Neural progenitor cell (in vitro differentiated cells): ENCODE measurements around the gene HEYL. TPM values are rescaled to one million over a fixed set of nuclear protein-coding genes. Genes with fewer than 3 reads are reported as not detected.

ENCODE experiments used
- DNase-seq: peaks from one replicate; pipeline ENCODE4 v3.0.0-alpha.2; 2016; ENCODE audit warnings: low spot score
- H2AFZ ChIP-seq: fragments of 200-600 bp; sonication (generic); replicated peaks from 2 replicates; pipeline ENCODE4 v1.6.1; 2016; ENCODE audit warnings: antibody characterized with exemption
- H3F3A ChIP-seq: fragments of 200-600 bp; sonication (generic); 2 replicates; pipeline ENCODE4 v1.6.1; 2016; ENCODE audit warnings: antibody characterized with exemption, low read depth
- H3K27ac ChIP-seq: fragments of 200-600 bp; sonication (generic); 2 replicates; pipeline ENCODE4 v1.5.1; 2016; ENCODE audit warnings: mild to moderate bottlenecking
- H3K27me3 ChIP-seq: fragments of 200-600 bp; sonication (generic); 2 replicates; pipeline ENCODE4 v1.6.1; 2016; ENCODE audit warnings: mild to moderate bottlenecking, moderate library complexity
- H3K36me3 ChIP-seq: fragments of 200-600 bp; sonication (generic); 2 replicates; pipeline ENCODE4 v1.5.1; 2016
- H3K4me1 ChIP-seq: fragments of 200-600 bp; sonication (generic); 2 replicates; pipeline ENCODE4 v1.6.1; 2016; ENCODE audit warnings: mixed run types
- H3K4me2 ChIP-seq: fragments of 200-600 bp; sonication (generic); 2 replicates; pipeline ENCODE4 v1.6.1; 2016
- H3K4me3 ChIP-seq: fragments of 200-600 bp; sonication (generic); 2 replicates; pipeline ENCODE4 v1.5.1; 2016
- H3K79me2 ChIP-seq: fragments of 200-600 bp; sonication (generic); 2 replicates; pipeline ENCODE4 v1.6.1; 2016; ENCODE audit warnings: low read depth
- H3K9ac ChIP-seq: fragments of 200-600 bp; sonication (generic); 2 replicates; pipeline ENCODE4 v1.6.1; 2016
- H3K9me3 ChIP-seq: fragments of 200-600 bp; sonication (generic); 2 replicates; pipeline ENCODE4 v1.5.1; 2016; ENCODE audit warnings: low read depth
- H4K20me1 ChIP-seq: fragments of 200-600 bp; sonication (generic); 2 replicates; pipeline ENCODE4 v1.6.1; 2016; ENCODE audit warnings: low read depth
- H3K27ac Mint-ChIP-seq: 3 replicates; pipeline ENCODE4 v1.8.0; 2021; ENCODE audit warnings: mixed read lengths
- H3K27me3 Mint-ChIP-seq: 2 replicates; pipeline ENCODE4 v1.8.0; 2022; ENCODE audit warnings: low read depth, mild to moderate bottlenecking, inconsistent platforms, moderate library complexity, mixed read lengths; ENCODE audit not compliant: insufficient read depth
- H3K36me3 Mint-ChIP-seq: 3 replicates; pipeline ENCODE4 v1.8.0; 2021; ENCODE audit warnings: mixed read lengths
- H3K4me1 Mint-ChIP-seq: 3 replicates; pipeline ENCODE4 v1.8.0; 2021; ENCODE audit warnings: mixed read lengths
- H3K4me3 Mint-ChIP-seq: 3 replicates; pipeline ENCODE4 v1.8.0; 2021; ENCODE audit warnings: mild to moderate bottlenecking, moderate library complexity, mixed read lengths
- H3K9me3 Mint-ChIP-seq: 3 replicates; pipeline ENCODE4 v1.8.0; 2020; ENCODE audit warnings: mixed read lengths
- EZH2 ChIP-seq: fragments of 200-600 bp; sonication (generic); IDR thresholded peaks from 2 replicates; pipeline ENCODE4 v1.6.1; 2017; ENCODE audit warnings: antibody characterized with exemption, mild to moderate bottlenecking, moderate library complexity
- EZH2phosphoT487 ChIP-seq: fragments of 200-600 bp; sonication (generic); IDR thresholded peaks from 2 replicates; pipeline ENCODE4 v1.6.1; 2017; ENCODE audit warnings: antibody characterized with exemption
- total RNA-seq: library from RNA; depleted of rRNA; stranded (reverse); fragments of >200 nt; gene quantifications from 2 replicates; pipeline ENCODE4 v1.2.3, GENCODE V29; 2015; ENCODE audit warnings: low replicate concordance
- TF ChIP-seq, protein P1 (sequence below): fragments of 200-600 bp; sonication (generic); IDR thresholded peaks from 2 replicates; pipeline ENCODE4 v1.5.1; 2017; ENCODE audit warnings: antibody characterized with exemption, mild to moderate bottlenecking

Gene HEYL
- total RNA-seq, 1 donor from 2014 or later: 2.3 TPM

- peak; percentile 35 for DNase-seq
- TF ChIP-seq, protein P1, sequence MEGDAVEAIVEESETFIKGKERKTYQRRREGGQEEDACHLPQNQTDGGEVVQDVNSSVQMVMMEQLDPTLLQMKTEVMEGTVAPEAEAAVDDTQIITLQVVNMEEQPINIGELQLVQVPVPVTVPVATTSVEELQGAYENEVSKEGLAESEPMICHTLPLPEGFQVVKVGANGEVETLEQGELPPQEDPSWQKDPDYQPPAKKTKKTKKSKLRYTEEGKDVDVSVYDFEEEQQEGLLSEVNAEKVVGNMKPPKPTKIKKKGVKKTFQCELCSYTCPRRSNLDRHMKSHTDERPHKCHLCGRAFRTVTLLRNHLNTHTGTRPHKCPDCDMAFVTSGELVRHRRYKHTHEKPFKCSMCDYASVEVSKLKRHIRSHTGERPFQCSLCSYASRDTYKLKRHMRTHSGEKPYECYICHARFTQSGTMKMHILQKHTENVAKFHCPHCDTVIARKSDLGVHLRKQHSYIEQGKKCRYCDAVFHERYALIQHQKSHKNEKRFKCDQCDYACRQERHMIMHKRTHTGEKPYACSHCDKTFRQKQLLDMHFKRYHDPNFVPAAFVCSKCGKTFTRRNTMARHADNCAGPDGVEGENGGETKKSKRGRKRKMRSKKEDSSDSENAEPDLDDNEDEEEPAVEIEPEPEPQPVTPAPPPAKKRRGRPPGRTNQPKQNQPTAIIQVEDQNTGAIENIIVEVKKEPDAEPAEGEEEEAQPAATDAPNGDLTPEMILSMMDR: no peak
- peak; percentile 91 for TF ChIP-seq EZH2phosphoT487
- peak; percentile 90 for TF ChIP-seq EZH2
- peaks cover 2% of the 10 kb centered on the region for H3K36me3 Mint-ChIP-seq
- H3K27me3 Mint-ChIP-seq: peaks cover 35% of the 10 kb centered on the region
- H3K4me3 Mint-ChIP-seq: no peak overlapping the region
- Histone ChIP-seq H3K36me3 (no peaks in the 10 kb centered on the region), H3K27ac (no peak overlapping the region), H3K9me3 (no peaks in the 10 kb centered on the region), H3K4me3 (no peak overlapping the region), H3K9ac (no peak overlapping the region), H3F3A (no peaks in the 10 kb centered on the region), H3K27me3 (peaks cover 100% of the 10 kb centered on the region), H2AFZ (peak overlapping the region; percentile 63), H3K79me2 (no peaks in the 10 kb centered on the region), H4K20me1 (no peaks in the 10 kb centered on the region), H3K4me2 (no peak overlapping the region), H3K4me1 (no peaks in the 10 kb centered on the region)
- H3K9me3 Mint-ChIP-seq: peaks cover 2% of the 10 kb centered on the region
- no peak overlapping the region for H3K27ac Mint-ChIP-seq
- peaks cover 5% of the 10 kb centered on the region for H3K4me1 Mint-ChIP-seq
Observed at GRCh38 chr1:39683591-39684312, 44.3 kb upstream of the HEYL start.

DNA sequence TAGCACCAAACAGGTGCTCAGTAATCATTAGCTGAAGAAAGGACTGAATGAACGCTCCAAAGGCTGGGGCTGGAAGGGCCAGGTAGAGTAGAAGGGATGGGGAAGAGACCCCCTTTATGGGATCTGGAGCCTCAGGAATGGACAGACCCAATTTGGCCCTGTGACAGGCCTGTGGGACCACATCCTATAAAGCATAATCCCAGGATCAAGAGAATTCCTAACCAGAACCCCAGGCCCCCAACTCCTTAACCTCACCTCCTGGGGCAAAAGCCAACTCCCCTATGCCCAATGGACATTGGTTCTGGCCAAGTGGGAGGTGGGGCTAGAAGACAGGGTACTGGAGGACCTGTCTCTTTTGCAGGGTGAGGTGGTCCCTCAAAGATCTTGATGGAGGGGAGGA is 42.6 kb upstream of the HEYL start:
- Histone ChIP-seq H2AFZ (no peak overlapping the region), H3K27ac (no peak overlapping the region), H3K79me2 (no peaks in the 10 kb centered on the region), H3K36me3 (no peaks in the 10 kb centered on the region), H3K9me3 (no peaks in the 10 kb centered on the region), H3K27me3 (peaks cover 100% of the 10 kb centered on the region), H3K9ac (no peak overlapping the region), H3K4me2 (no peak overlapping the region), H4K20me1 (no peaks in the 10 kb centered on the region), H3F3A (no peaks in the 10 kb centered on the region), H3K4me3 (no peak overlapping the region), H3K4me1 (no peaks in the 10 kb centered on the region)
- Mint-ChIP-seq H3K9me3 (peaks cover 2% of the 10 kb centered on the region), H3K27me3 (peaks cover 30% of the 10 kb centered on the region), H3K36me3 (peaks cover 2% of the 10 kb centered on the region), H3K4me3 (no peak overlapping the region), H3K27ac (no peak overlapping the region), H3K4me1 (peaks cover 8% of the 10 kb centered on the region)
- DNase-seq: no peak
- TF ChIP-seq EZH2: no peak
- TF ChIP-seq EZH2phosphoT487: no peak
- TF ChIP-seq, protein P1: no peak

GRCh38 chr1:39681294-39681693 is 41.9 kb upstream of the HEYL start:
- H4K20me1 ChIP-seq: no peaks in the 10 kb centered on the region
- no peak overlapping the region for H3K4me2 ChIP-seq
- no peak overlapping the region for H3K4me3 Mint-ChIP-seq
- H3F3A ChIP-seq: no peaks in the 10 kb centered on the region
- TF ChIP-seq EZH2 (no peak), EZH2phosphoT487 (no peak)
- TF ChIP-seq, protein P1: no peak
- H3K27me3 ChIP-seq: peaks cover 100% of the 10 kb centered on the region
- H3K9me3 ChIP-seq: no peaks in the 10 kb centered on the region
- H3K79me2 ChIP-seq: no peaks in the 10 kb centered on the region
- no peaks in the 10 kb centered on the region for H3K36me3 ChIP-seq
- H3K9me3 Mint-ChIP-seq: peaks cover 2% of the 10 kb centered on the region
- H3K27ac Mint-ChIP-seq: no peak overlapping the region
- H3K4me1 ChIP-seq: no peaks in the 10 kb centered on the region
- H3K27me3 Mint-ChIP-seq: peaks cover 27% of the 10 kb centered on the region
- H2AFZ ChIP-seq: no peak overlapping the region
- no peak for DNase-seq
- H3K4me1 Mint-ChIP-seq: peaks cover 12% of the 10 kb centered on the region
- no peak overlapping the region for H3K4me3 ChIP-seq
- peaks cover 2% of the 10 kb centered on the region for H3K36me3 Mint-ChIP-seq
- H3K9ac ChIP-seq: no peak overlapping the region
- no peak overlapping the region for H3K27ac ChIP-seq
